Activated effector memory CD4-positive, alpha-beta T cell treated with anti-CD3 and anti-CD28 coated beads, Interleukin-2, amount 50 U/mL, for 16 hours (primary cell): ENCODE data around the gene FRMD4A.
"Not testable (repeated sequence)": the region's sequence is repeated elsewhere in the genome, so short reads cannot be mapped to it uniquely, and the experiment has no call there.

Source experiments
- DNase-seq: peaks from one replicate; pipeline ENCODE4 v3.0.0-alpha.2; 2020

The FRMD4A gene

DNA sequence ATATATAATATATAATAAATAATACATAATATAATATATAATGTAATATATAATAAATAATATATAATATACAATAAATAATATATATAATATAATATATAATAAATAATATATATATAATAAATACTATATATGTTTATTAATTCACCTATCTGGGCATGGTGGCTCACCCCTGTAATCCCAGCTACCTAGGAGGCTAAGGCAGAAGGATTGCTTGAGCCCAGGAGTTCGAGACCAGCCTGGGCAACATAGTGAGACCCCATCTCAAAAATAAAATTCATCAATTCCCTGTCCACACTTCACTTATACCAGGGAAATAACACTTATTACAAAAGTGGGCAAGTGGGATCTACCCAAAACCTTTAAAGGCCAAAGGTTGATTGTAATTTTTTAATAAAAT is 462.9 kb downstream of the FRMD4A start:
- DNase-seq: no peak

DNA sequence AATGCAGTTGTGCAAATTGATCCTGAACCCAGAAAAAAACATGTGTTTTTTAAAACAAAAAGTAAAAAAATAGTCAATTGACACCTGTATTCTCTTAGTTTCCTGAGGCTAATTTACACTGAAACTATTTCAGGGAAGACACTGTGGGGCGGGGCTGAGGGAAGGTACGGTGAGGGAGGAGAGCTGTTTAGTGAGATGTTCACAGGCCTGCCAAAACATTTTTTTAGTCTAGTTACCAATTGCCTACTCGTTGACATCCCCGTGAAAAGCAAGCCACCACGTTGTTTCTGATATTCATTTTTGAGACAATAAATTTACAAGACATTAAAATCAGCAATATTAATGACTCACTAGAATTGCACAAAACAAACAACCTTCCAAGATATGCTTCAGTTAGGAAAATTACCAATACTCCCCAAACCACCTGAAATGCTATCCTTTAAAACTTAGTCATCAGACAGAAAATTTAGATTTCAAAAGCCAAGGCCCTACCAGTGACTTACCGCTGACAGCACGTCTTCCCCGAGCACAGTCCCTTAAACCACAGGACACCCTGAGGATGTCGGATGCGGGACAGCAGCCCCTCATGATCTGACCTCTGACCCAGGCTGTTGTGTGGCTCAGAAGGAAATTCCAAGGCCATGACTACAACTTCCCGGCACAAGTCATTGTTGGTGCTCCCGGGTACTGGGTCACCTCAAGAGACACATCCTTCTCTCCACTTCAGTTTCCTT is 464.8 kb downstream of the FRMD4A start:
- no peak for DNase-seq

DNA sequence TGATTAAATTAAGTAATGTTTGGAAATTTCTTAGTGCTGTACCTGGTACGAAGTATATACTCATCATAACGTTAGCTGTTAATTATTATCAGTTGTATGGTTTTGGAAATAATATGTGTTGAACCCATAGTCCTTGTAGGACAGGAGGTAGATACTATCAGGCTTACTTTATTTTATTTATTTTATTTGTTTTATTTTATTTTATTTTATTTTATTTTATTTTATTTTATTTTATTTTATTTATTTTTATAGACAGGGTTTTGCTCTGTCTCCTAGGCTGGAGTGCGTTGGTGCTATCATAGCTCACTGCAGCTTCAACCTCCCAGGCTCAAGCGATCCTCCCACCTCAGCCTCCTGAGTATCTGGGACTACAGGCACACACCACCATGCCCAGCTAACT is 465.5 kb downstream of the FRMD4A start:
- not testable (repeated sequence) for DNase-seq

DNA sequence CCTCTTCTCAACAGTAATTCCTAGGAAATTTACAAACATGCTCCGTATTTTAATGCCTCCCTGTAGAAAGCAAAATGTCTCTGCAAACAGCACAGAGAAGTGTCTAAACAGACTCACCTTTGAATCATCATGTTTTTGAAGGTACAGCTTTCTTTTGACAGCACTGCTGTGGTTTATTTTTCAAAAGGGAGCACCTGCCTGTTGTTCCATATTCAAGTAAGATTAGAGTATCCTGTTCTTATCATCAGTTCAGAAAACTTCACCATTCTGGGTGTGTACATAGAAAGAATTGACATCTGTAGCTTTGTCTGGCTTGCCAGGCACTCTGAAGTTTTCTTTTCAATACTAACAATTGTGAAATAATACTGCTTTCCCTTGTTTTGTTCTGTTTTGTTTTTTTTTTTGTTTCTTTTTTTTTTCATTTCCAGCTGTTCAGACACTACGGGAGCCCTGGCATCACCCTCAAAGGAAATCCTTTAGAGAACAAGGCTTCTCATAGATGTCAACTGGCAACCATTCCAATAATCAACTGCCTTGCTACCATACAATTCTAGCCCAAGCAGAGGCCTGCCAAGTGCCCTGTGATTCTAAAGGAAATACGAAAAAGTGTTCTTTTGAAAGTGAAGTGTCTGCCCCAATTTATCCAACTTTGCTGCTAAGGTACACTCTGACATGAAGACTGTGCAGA is 468.0 kb downstream of the FRMD4A start:
- no peak for DNase-seq

DNA sequence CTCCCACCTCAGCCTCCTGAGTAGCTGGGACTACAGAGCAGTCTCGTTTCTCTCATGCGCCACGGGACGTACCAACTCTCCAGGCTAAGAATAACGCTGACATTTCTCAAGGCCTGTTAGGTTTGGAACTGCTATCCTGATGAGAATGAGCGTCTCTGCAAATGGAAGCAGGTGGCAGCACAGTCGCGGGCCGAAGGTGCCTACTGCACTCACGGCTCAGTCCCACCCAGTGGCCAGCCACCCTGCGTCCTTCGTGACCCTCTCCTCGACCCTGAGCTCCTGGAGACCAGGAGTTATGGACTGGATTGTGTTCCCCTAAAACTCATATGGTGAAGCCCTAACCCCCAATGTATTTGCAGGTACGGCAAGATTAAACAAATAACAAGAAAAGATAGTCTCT is 469.8 kb downstream of the FRMD4A start:
- DNase-seq: no peak

DNA sequence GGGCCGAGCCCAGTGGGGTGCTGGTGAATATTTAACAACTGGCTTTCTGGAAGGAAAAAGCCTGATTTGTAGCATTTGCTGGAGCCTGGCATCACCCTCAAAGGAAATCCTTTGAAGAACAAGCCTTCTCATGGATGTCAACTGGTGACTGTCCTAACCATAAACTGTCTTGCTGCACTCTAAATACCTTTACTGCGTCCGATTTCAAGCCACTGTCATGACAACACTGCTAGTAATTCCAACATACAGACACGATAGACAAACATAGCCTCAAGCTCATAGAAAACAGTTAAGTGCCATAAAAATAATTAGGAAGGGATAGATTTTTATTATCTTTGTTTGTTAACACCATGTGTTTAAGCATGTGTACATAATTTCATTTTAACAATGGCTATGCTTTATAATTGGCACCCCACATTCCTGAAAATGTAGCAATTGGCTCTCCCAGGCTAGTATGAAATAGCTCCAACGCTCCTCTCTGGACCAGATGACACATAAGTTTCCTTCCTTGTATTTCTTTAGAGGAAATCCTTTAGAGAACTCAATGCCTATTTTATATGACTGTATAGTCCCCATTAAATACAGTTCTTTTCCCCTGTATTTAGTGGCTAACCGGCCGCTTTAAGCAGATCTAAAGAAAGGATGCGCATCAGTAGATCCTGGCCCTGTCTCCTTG is 470.6 kb downstream of the FRMD4A start:
- DNase-seq: no peak

DNA sequence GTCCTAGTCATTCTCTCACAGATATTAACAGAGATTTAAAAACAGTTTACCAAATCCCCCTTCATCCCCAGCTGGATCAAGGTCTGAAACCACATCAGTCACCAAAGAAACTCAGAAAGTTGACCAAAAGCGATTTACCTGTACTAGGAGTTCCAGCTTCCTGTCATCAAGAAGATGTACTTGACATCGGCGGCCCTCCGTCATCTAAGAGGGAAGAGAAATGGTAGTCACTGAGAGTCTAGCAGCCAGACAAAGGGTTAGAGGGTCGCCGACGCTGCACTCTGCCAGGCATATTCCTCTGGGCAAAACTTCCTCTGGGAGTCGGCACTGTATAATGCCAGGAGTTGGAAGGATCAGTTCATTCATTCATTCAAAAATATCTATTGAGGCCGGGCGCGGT is 472.0 kb downstream of the FRMD4A start:
- DNase-seq: no peak

DNA sequence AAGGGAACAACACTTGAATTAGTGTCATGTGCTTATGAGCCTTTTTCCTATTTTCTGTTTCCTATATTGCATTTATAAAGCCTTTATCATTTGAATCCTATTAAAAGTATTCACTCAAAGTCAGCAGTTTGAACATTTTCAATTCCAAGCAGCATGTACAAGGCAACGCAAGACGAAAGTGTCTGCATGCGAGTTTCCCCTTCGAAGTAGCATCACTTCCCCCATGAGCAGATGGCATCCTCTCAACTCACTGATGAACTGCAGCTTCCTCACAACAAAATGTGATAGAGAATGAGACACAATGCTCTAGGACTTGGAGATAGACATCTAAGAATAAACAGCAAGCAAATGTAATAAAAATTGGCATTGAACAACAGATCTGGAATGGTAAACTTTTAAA is 473.3 kb downstream of the FRMD4A start:
- no peak for DNase-seq

DNA sequence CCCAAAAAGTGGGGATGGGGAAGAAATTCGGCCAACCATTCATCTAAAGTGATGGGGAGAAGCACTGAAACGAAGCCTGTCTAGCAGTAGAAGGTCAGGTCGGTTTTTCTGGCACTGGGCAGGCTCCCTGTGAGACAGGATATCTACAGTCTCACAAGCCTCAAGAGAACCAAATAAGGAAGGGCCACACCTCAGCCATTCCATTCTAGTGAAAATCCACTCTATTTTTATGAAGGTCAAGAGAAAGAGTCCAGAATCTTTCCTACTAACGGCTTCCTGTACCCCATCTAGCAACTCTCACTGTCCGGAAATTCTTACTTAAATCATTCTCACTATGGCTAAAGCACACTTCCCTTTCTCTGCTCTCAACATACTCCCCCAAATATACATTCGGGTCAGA is 476.9 kb downstream of the FRMD4A start:
- no peak for DNase-seq

DNA sequence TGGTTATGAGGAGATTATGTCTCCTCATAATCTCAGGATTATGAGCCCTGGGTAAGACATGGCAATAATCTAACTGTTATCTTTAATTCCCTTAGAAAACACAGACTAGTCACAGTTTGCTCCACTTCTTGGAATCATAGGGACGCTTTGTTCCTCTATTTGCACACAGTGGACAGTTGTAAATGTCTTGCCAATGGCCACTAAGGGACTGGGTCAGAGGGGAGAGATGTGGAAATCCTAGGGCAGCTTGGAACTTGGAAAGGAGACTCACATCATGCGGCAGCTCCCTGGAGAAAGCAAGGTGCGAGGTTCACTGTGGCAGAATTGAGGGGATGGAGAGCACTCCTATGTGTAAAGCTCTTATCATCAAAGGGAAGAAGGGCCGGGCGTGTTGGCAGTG is 477.9 kb downstream of the FRMD4A start:
- no peak for DNase-seq

DNA sequence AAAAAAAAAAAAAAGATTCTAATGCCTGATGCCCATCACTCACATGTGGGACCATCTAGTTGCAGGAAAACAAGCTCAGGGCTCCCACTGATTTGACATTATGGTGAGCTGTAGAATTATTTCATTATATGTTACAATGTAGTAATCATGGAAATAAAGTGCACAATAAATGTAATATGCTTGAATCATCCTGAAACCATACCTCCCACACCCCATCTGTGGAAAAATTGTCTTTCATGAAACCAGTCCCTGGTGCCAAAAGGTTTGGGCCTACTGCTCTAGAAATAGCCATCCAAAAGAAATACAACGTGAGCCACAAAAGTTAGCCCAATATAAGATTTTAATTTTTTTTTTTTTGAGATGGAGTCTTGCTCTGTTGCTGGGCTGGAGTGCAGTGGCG is 478.8 kb downstream of the FRMD4A start:
- DNase-seq: no peak

DNA sequence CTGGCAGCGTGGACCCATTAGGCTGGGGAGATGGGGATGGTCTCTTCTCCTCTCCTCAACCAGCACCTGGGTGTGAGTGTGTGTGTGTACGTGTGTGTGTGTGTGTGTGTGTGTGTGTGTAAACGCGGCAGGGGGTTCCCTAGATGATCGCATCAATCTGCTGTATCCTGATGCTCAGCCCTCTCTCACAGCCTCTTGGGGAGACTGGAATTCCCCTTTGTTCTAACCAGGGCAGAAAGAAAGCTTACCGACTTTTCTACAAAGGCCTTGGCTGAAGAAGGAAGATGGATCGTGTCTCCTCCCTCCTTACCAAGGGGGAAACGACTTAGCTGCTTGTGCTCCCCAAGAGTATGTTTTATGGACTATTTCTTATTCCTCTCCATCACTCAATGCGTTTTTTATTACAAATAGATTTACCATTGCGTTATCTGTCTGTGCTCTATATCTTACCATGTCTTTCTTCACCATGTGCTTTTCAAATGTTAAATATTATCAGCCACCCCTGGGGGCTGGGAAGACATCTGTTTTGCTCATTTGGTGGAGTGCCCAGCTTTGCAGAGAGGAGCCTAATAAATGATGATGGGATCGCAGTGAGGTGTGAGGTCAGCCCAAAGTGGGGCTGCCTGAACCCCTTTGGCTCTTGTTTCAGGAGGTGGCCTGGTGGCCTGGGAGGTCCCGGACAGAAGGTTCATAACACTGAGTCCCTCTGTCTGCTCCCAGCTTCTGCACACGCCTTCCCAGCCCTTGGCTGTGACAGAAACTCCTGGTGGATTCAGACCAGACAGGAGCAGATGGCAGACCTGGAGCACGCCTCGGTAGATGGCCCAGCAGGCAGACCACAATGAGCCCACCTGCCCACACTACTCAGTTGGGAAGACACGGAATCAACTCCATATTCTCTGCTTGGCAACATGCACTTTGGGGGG is 481.9 kb downstream of the FRMD4A start:
- DNase-seq: no peak

DNA sequence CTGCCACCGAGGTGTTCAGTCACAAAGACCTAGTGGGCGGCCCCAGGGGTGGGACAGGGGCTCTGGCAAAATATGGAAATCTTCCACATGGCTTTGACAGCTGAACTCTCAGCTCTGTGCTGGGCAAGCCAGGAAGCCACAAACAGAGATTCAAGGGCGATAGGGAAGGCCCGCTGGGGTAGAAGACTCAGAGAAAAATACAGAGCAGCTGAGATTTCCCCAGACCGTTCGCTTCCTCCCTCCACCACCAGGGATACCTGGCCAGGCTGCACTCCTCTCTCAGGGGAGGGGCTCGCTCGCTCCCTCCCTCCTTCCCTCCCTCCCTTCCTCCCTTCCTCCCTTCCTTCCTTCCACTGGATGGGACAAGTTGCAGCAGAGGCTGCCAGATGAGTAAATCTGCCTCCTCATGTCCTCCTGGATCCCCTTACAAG is 483.5 kb downstream of the FRMD4A start:
- peak; percentile 43 for DNase-seq

DNA sequence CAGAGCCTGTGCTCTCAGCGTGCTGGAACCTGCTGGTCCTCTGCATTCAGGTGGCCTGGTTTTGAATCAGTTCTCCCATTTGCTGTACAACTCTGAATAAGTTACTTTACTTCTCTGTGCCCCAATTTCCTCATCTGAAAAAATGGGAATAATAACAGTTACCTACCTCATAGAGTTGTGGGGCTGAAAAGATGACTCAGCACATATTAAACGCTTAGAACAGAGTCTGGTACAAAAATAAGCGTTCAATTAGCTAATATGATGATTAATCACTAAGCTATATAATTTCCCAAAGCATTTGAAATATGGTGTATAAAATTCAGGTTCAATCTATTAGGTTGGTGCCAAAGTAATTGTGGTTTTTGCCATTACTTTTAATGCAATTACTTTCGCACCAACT is 484.8 kb downstream of the FRMD4A start:
- DNase-seq: no peak

DNA sequence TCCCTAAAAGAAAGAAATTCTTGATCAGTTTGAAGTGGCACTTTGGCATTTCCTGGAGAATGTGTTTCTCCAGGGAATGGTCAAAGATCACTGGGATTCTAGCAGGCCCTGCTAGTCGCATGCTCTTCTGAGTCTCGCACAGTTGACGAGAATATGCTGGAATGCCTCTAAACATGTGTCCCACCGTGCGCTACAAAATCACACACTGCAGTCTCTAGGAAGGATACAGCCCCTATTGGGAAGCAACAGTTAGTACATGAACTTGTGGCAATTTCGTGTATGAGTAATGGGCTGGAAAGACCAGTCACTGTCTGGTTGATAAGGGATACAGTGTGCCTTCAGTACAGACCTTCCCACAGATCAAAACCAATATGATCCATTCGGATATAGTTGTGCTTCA is 486.1 kb downstream of the FRMD4A start:
- DNase-seq: peak; percentile 9

DNA sequence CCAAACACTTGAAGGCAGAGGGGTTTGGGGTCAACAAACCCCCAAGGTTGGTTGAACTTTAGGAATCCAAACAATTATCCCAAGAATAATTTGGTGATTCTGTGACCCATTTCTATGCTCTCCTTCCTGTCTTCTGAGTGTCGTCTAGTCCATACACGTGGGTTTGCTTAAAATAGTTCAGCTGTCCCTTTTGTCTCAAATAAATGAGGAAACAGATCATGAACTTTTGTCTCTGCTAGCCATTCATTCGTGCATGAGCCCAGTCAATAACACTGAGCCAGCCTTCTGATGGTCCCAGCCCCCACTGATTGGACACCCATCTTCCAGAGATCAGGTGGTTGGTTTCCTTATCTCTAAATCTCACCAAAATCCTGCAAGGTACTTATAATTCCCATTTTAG is 488.6 kb downstream of the FRMD4A start:
- no peak for DNase-seq

DNA sequence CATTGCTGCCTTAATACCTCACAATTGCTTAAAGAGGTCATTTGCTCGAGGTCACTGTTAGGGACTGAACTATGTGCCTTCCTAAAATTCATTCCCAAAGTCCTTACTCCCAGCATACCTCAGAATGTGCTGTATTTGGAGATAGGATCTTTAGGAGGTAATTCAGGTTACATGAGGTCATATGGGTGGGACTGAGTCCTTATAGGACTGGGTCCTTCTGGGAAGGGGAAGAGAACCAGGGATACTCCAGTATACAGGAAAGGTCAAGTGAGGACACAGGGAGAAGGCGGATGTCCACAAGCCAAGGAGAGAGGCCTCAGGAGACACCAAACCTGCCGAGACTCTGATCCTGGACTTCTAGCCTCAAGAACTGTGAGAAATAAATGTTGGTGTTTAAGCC is 490.7 kb downstream of the FRMD4A start:
- DNase-seq: no peak

DNA sequence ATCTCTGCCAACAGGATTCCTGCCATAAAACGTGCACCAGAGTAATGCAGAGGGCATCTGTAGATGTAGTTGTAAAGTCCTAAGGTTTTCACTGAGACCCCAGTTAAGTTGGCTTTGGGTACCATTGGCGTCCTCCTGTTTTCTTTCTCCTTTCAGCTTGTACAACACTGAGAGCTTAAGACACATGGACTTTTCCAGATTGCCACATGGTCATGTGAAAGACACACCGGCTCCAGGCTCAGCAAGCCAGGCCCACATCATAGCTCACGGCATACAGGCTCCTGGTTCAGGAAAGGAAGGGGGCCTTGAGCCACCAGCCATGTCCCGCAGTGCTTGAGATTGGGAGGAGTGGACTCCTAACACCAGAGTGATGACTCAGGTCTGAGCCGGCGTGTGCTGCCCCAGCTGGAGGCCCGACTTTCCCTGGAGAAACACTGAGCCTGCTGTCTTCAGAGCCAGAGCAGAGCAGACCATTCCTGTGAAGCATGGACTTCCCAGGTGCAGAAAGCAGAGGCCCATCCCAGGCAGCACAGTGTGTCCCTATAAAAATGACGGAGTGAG is 491.2 kb downstream of the FRMD4A start:
- DNase-seq: no peak

DNA sequence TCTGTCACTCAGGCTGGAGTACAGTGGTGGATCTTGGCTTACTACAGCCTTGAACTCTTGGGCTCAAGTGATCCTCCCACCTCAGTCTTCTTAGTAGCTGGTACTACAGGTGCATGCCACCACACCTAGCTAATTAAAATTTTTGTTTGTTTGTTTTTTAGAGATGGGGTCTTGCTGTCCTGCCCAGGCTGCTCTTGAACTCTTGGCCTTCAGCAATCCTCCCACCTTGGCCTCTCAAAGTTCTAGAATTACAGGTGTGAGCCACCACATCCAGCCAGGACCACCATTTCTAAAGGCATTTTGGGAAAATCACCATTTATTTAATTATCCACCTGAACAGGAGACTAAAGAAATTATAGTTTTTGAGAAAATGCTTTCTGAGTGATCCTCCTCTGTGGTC is 491.7 kb downstream of the FRMD4A start:
- no peak for DNase-seq

DNA sequence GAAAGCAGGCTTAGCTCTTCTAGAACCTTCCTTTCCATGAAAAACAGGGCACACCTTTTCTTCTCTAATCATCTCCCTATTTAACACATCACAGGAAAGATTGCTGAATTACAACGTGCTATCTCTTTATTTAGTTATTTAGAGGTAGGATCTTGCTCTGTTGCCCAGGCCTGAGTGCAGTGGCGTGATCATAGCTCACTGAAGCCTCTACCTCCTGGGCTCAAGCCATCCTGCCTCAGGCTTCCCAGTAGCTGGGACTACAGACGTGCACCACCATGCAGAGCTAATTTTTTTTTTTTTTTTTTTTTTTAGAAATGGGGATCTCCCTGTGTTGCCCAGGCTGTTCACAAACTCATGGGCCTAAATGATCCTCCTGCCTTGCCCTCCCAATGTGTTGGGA is 492.8 kb downstream of the FRMD4A start:
- no peak for DNase-seq

DNA sequence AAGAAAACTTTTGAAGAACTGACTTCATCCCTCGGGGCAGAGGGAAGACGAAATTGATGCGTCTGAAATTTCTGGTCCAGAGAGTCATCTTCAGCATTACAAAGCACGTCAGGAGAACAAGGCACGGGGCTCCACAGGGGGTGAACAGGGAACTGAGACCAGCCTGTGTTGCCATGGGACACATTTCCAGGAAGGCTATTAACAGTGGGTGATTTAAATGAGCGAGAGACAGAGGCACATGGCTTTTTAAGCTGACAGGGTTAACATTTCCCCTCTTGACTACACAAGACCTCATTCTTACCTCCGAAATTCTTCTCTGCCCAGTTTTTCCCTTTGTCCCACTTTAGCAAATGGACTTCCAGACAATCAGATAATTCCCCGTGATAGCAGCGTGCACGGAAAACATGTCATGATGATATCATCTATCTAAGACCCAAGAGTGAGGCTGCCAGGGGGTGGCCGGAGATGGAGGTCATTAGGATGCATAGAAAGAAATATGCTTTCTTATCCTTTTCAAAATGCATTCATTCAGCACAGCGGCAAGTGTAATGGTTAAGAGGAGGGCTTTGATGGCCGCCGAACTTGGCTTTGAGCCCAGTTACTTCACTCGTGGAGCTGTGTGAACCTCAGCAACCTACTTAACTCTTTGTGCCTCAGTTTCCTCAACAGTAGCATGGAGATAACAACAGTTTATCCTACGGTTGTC is 496.0 kb downstream of the FRMD4A start:
- DNase-seq: no peak

DNA sequence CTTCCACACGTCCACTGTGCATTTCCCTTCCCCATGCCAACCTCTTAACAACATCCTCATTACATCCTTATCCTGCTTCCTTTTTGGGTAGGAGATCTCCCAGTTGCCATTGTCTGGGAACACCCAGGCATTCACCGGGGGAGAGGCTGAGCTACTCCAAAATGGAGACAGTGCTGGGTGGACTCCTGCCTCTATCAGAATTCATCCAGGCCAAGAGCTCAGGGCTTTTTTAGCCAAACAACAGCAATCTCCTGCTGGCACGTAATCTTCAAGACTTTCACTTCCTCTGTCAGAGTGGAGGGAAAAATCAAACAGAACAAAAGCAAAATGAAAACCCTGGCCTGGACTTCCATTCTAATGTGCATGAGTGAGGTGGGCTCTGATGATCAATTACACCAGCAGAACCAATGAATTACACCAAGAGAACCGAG is 499.0 kb downstream of the FRMD4A start:
- DNase-seq: no peak
